Large intestine (tissue), 3 donors: Measurements from ENCODE around the gene ZNF483. TPM values are rescaled to one million over a fixed set of nuclear protein-coding genes. Genes with fewer than 3 reads are reported as not detected.
"Not testable (repeated sequence)": the region's sequence is repeated elsewhere in the genome, so short reads cannot be mapped to it uniquely, and the experiment has no call there.

ENCODE experiments used
- DNase-seq, 2 donors: peaks; one replicate each; pipeline versions ENCODE4 v3.0.0 to v3.0.0-alpha.2; 2013
- H3K27ac ChIP-seq: one replicate; pipeline ENCODE4 v1.5.1; 2013; ENCODE audit warnings: low read length
- H3K27me3 ChIP-seq: 2 replicates; pipeline ENCODE4 v1.6.1; 2013; ENCODE audit warnings: low read length; ENCODE audit not compliant: control insufficient read depth, insufficient read depth
- H3K36me3 ChIP-seq: 2 replicates; pipeline ENCODE4 v1.6.1; 2013; ENCODE audit warnings: low read length; ENCODE audit not compliant: control insufficient read depth, insufficient read depth
- H3K4me1 ChIP-seq: one replicate; pipeline ENCODE4 v1.6.1; 2013; ENCODE audit warnings: low read length; ENCODE audit not compliant: control insufficient read depth, insufficient read depth
- H3K4me3 ChIP-seq: one replicate; pipeline ENCODE4 v1.5.1; 2013; ENCODE audit warnings: low read length
- H3K9me3 ChIP-seq: one replicate; pipeline ENCODE4 v1.6.1; 2013; ENCODE audit warnings: mild to moderate bottlenecking, low read depth, low read length, moderate library complexity; ENCODE audit not compliant: control insufficient read depth
- WGBS: methylation state at CpG from one replicate; pipeline ENCODE4 v1.1.5; 2013; ENCODE audit warnings: low lambda C conversion rate; ENCODE audit not compliant: insufficient coverage; 5-methylcytosine and 5-hydroxymethylcytosine counted together
- polyA plus RNA-seq: library from polyadenylated mRNA; unstranded; fragments of 120-200 nt; gene quantifications from one replicate; pipeline ENCODE4 v1.2.1, GENCODE V29; 2013

The ZNF483 gene
- polyA plus RNA-seq, 1 donor = 0.99 TPM

DNA sequence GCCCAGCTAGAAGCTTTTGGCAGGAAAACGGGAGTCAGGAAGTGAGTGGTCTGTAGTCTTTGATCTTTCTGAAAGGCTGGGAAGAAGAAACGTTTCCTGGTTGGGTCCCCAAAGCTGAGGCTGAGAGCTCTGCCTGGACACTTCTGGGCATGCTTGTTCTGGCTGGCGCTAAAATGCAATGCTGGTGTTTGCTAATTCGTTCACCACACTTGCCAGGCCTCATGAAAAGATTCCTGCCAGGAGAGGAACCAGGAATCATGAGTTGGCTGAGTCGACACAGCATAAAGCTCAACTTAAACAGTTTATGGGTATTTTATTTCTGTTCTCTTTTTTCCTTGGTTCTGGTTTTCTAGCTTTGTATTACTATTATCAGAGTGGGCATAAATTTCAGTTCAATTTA lies 85.2 kb downstream of the ZNF483 start:
- H3K27ac ChIP-seq = no peak overlapping the region
- H3K36me3 ChIP-seq = no peaks in the 10 kb centered on the region
- no peak overlapping the region for H3K4me3 ChIP-seq
- no peak for DNase-seq
- no peaks in the 10 kb centered on the region for H3K9me3 ChIP-seq
- H3K27me3 ChIP-seq = no peaks in the 10 kb centered on the region
- 40% methylated on average over 1 of the region's 5 CpGs for WGBS
- H3K4me1 ChIP-seq = peaks cover 13% of the 10 kb centered on the region

DNA sequence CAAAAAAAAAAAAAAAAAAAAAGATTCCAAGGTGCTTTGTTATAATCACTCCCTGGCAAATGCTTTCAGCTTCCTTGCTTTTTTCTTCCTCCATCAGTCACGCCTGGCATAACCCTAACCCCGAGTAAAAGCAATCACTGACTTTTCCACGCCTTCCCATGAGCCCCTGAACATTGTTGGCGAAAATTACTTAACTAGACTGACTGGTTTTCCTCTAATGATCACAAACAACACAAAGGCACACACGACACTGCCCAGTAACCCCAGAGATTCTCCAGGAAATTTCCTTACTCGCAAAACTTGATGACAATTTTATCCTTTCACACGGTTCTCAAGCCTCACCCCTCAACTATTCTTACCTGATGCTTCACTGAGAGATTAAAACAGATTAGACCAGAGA lies 85.9 kb downstream of the ZNF483 start:
- no peak overlapping the region for H3K27ac ChIP-seq
- peaks cover 10% of the 10 kb centered on the region for H3K4me1 ChIP-seq
- 42% methylated on average over 3 of the region's 7 CpGs for WGBS
- H3K4me3 ChIP-seq = no peak overlapping the region
- H3K36me3 ChIP-seq = no peaks in the 10 kb centered on the region
- no peaks in the 10 kb centered on the region for H3K9me3 ChIP-seq
- no peaks in the 10 kb centered on the region for H3K27me3 ChIP-seq
- DNase-seq = no peak

DNA sequence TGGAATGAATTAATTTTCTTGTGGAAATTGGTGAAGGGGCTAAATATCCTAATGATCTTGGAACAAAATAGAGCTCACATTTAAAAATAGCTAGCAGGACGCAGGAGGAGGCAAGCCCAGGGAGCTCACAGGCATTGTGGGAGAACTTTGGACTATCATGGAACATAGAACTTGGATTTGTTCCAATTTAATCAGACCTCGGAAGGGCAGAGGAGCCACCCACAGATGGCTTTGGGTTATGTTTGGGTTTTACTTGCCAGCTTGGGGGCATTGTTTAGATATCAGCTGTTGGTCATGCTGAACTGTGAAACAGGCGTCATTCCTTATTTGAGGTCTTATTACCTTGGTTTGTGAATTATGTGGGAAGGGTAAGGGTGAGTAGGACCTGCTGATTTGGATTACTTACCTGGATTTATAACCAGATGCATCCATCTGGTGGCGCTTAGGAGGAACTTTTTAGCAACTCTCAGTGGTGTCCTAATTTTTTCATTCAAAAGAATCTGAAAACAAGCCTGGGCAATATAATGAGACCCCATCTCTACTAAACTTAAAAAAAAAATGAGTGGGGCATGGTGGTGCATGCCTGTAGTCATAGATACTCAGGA lies 88.6 kb downstream of the ZNF483 start:
- no peaks in the 10 kb centered on the region for H3K36me3 ChIP-seq
- peak in 1 of 2 donors; percentile 71 for DNase-seq
- WGBS = no CpG with 5 or more reads among the region's 4 CpGs
- H3K4me3 ChIP-seq = no peak overlapping the region
- H3K27ac ChIP-seq = no peak overlapping the region
- H3K27me3 ChIP-seq = no peaks in the 10 kb centered on the region
- peaks cover 4% of the 10 kb centered on the region for H3K9me3 ChIP-seq
- H3K4me1 ChIP-seq = peaks cover 4% of the 10 kb centered on the region

DNA sequence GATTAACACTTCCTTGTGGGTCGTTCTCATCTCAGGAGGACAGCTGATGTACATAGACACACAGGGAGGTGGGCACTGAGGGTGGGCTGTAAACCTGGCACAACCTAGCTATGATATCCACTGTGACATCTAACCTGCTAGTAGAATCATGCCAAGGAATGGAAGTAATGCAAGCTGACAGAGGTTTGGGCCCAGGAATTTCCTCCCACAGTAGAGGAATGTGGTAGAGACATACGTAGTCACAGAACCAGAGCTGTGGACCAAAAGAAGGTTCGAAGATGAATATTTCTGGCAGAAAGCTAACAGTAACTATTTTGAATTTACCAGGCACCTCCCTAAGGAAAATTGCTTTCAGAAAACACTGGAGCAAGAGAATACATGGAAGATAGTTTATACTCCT lies 90.9 kb downstream of the ZNF483 start:
- Histone ChIP-seq H3K4me1 (peaks cover 4% of the 10 kb centered on the region), H3K27ac (no peak overlapping the region), H3K27me3 (no peaks in the 10 kb centered on the region), H3K9me3 (peaks cover 4% of the 10 kb centered on the region), H3K4me3 (no peak overlapping the region), H3K36me3 (no peaks in the 10 kb centered on the region)
- no peak for DNase-seq
- 92% methylated on average over 2 of the region's 3 CpGs for WGBS

DNA sequence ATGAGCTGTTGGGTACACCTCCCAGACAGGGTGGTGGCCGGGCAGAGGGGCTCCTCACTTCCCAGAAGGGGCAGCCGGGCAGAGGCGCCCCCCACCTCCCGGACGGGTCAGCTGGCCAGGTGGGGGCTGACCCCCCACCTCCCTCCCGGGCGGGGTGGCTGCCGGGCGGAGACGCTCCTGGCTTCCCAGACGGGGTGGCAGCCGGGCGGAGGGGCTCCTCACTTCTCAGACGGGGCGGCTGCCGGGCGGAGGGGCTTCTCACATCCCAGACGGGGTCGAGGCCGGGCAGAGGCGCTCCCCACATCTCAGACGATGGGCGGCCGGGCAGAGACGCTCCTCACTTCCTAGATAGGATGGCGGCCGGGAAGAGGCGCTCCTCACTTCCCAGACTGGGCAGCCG lies 92.4 kb downstream of the ZNF483 start:
- H3K9me3 ChIP-seq, H3K36me3 ChIP-seq, H3K27me3 ChIP-seq, H3K4me3 ChIP-seq, H3K27ac ChIP-seq, DNase-seq, H3K4me1 ChIP-seq: not testable (repeated sequence)
- no CpG with 5 or more reads among the region's 29 CpGs for WGBS

DNA sequence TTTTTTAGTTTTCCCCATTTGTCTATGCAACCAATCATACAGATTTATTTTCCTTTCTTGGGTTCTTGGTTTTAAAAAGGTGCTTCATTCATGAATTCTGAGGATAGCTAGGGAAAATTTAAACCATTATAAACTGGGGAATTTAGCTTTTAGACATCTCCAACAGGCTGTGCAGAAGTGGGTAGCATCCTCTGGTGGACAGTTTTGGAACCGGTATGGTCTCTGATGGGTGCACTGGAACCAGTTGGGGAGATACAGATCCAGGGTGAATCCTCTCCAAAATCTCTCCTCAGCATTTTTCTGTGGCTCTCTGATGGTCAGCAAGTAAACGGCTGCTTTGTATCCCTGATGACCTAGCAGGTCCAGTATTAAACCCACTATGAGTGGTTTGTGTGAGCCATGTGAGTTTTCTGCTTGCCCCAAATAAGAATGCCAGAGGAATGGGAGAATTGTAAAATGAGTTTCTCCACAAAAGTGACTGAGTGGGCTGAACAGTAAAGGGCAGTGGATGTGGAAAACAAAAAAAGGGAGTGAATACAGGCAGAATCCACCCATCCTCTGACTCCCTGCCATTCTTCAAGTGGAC lies 97.0 kb downstream of the ZNF483 start:
- no CpG with 5 or more reads among the region's 2 CpGs for WGBS
- Histone ChIP-seq H3K36me3 (no peaks in the 10 kb centered on the region), H3K4me1 (peaks cover 13% of the 10 kb centered on the region), H3K27me3 (no peaks in the 10 kb centered on the region), H3K4me3 (no peak overlapping the region), H3K27ac (no peak overlapping the region), H3K9me3 (peaks cover 4% of the 10 kb centered on the region)
- no peak for DNase-seq

DNA sequence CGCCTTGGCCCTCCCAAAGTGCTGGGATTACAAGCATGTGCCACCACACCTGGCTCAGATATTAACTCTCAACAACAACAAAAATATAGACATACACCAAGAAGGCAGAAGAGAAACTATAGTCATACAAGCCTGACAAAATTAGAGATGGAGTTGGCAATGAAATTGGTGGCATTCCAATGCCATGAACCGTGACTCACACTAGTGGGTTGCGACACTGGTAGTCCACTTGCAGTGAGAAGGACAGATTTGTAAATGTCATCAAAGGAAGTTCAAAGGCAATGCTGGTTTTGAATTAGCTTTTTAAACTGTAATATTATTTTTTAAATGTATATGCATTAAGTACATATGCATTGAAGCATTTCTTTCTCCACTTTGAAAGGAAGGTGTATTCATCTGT lies 97.6 kb downstream of the ZNF483 start:
- Histone ChIP-seq H3K27me3 (no peaks in the 10 kb centered on the region), H3K4me3 (no peak overlapping the region), H3K27ac (no peak overlapping the region), H3K9me3 (peaks cover 4% of the 10 kb centered on the region), H3K4me1 (peaks cover 18% of the 10 kb centered on the region), H3K36me3 (no peaks in the 10 kb centered on the region)
- no peak for DNase-seq
- no CpG with 5 or more reads among the region's 3 CpGs for WGBS

Other genes starting within 250 kb of the ZNF483 start
- gene OR2K2, start 195.0 kb upstream of the ZNF483 start, polyA plus RNA-seq = not detected
- 70.6 TPM for gene ECPAS, start 40.8 kb upstream of the ZNF483 start, polyA plus RNA-seq
- gene PTGR1, start 74.5 kb downstream of the ZNF483 start, polyA plus RNA-seq = 88.5 TPM
- gene DNAJC25, start 106.2 kb downstream of the ZNF483 start, polyA plus RNA-seq = 12.3 TPM
- gene GNG10, start 136.4 kb downstream of the ZNF483 start, polyA plus RNA-seq = 51.5 TPM